HG03432 (cell line): ENCODE measurements around the gene SALL1.

ENCODE experiments used
- ATAC-seq: cut with Tn5 transposase; IDR thresholded peaks from one replicate; pipeline ENCODE4 v1.9.1; 2021; ENCODE audit warnings: mild to moderate bottlenecking, moderate library complexity; ENCODE audit not compliant: unreplicated experiment

Gene SALL1

DNA sequence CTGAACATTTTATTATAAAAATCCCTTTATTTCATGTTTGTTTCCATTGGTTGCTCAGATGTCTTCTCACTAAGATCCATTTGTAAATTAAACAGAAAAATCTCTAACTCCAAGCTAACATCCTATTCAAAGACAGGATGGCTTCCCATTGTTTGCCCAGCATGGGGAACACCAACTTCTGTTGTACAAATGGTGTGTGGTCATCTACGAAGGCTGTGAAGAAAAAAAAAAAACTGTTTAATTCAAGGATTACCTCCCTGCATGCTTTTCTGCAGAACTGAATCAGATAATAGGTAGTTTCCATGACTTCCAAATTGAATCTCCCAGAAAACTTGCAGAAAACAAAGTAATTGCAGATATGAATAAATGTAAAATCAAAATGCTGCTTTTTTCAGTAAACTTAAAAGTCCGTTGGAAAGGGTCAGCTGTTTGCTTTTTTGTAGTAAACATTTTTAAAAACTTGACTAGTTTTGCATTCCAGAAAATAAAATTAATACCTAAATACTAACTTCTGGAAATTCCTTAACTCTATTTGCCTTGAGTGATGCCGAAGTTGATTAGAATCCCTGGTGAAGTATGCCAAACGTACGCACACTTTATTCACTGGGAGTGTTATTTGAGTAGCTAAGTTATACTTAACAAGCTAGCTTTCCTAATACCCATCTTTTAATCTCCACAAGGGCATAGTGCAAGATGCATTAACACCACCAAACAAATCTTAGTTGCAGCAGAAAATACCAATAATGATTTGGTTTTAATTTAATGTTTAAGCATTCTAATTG lies 7.7 kb downstream of the SALL1 start:
- ATAC-seq: no peak

DNA sequence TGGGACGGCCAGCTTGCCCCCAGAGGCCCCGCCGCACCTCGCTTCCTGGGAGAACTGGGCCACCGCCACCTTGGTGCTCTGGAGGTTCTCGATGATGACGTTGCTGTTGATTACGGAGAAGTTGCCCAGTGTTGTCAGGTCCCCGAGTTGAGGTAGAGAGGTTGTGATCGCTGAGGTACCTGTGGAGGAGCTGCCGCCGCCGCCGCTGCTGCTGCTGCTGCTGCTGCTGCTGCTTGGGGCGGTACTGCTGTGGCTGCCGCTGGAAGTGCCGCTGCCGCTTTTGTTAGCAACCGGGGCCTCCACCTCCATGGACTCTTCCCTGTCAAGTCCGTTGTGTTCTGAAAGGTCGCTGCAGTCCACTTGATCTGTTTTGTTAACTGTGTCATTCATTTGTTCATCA lies 9.5 kb downstream of the SALL1 start:
- no peak for ATAC-seq

DNA sequence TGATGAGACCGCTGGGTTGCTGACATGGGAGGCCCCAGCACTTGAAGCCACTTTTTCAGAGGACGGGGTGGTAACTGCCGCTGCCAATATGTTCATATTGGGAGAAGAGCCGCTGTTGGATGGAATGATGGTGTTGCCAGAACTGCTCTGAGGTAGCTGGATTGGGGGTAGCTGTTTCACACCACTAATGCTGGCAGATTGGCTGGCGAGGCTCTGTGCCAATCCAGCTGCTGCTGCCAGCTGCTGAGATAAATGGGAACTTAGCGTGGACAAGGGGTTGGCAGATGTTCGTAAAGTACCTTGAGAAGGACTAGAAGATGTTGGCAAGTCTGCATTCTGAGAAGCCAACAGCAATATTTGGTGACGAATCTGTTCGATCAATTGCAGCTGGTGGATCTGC lies 10.0 kb downstream of the SALL1 start:
- no peak for ATAC-seq

DNA sequence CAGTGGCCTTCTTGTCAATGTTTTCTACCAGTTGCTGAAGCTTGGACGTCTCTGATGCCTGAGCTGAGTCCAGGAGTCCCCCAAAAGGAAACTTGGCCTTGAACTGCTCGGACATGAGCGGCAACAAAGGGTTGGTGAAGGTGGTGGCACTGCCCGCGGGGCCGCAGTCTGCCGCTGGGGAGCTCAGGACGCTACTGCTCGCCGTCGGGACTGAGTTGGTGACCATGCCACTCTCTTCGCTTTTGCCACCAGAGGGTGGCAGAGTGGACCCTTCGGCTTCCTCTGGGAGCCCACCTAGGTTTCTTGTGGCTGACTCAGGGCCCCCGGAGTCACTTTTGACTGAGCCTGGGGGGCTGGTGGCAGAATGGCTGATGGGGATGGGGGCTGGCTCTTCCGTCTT lies 11.0 kb downstream of the SALL1 start:
- no peak for ATAC-seq

DNA sequence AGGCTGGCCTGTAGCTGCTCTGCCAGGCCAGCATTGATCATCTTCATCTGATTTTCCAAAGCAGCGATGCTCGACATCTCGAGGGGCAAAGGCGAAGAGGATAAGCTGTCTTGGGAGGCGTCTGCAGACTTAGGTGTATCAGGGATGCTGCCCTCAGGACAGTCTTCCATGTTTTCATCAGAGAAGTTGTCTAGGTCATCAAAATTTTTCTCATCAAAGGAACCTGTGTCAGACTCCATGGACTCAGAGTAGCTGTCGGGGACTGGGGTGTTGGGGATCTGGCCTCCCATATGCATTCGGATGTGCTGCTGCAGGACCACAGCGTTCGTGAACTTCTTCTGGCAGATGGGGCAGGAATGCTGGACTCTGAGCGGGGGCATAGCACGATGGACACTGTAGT lies 11.5 kb downstream of the SALL1 start:
- no peak for ATAC-seq

DNA sequence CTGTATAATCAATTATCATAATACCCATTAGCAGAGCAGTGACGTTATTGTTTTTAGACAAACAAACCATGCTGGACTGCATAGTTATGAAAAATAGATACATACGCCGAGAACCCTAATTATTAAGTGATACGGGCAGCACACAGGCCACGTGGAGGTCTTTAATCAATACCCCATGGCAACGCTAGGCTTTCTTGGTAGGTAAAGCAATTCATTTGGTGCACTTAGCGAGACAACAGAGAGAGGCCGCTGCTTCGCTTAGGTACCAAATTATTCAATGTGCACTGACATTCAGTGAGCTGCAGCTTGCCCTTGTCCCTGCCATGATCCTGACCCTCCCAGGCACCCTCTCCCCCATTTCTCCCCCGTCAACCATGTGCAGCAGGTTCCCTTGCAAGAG lies 12.9 kb downstream of the SALL1 start:
- no peak for ATAC-seq

DNA sequence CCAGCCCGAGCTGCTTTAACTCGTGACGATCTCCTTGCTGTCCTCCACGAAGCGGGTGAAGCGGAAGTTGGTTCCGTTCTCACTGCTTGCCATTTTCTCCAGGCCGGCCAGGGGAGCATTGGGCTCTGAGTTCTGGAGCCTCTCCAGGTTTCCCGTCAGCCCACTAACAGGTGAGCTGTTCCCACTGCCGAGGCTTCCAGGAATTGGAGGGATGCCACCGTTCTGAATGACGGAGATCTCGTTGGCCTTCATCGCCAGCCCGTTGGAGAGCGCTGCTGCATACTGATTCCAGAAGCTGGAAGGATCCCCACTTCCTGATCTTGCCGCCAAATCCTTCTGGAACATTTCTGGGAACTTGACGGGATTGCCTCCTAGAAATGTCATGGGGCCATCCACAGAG lies 14.0 kb downstream of the SALL1 start:
- no peak for ATAC-seq

DNA sequence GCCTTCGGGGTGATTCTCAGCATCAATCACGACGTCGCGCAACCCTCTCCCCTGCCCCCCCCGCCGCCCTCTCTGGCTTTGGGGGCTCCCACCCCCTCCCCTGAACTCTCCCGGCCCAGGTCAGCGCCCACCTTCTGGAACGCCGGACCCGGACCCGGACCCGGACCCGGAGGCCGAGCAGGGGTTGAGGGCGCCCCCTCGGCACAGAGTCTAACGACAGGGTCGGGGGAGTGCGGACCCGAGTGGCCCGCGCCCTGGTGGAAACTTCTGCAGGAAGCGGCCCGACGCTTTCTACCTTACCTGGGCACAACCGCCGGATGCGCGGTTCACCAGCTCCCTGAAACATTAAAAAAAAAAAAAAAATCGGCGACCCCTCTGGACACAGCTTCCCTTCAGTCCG lies 16.2 kb downstream of the SALL1 start:
- no peak for ATAC-seq

DNA sequence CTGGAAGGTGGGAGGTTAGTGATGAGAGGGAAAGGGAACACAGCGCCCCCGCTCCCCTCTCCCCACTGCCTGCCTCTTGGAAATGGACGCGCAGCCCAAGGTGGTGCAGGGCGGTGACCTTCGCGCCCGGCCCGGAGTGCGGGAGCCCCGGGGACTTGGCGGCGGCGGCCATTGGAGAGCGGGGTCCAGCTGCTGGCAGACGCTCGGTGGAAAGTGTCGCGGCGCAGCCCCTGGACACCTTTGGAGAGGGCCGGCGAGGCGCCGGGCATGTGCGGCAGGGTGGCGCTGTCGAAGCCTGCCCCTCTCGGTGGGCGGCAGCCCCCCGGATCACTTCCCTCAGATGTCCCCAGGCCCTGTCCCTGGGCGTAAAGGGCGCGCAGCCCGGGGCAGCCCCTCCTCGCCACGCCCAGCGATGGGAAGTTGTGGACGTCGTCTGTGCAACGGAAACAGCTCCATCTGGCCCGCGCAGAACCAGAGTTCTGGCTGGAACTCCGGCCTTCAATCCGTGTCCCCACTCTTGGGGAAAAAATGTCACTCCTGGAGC lies 16.7 kb downstream of the SALL1 start:
- ATAC-seq: no peak

DNA sequence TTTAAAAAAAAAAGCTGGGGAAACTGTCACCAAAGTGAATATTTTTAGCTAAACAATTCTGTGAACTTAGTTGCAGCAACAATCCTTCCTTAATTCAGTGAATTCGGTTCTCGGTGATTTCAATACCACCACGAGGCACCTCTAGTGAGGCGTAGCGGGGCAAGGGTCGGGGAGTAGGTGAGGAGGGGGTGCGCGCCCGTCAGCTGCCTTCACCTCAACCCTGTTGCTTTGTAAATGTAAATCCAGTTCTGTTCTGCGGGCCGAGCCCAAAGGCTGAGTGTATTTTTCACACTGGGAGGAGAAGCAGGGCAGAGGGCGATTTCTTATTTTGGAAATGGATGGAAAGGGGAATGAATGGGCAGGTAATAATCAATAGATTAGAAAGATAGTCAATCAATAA lies 17.4 kb downstream of the SALL1 start:
- ATAC-seq: no peak

DNA sequence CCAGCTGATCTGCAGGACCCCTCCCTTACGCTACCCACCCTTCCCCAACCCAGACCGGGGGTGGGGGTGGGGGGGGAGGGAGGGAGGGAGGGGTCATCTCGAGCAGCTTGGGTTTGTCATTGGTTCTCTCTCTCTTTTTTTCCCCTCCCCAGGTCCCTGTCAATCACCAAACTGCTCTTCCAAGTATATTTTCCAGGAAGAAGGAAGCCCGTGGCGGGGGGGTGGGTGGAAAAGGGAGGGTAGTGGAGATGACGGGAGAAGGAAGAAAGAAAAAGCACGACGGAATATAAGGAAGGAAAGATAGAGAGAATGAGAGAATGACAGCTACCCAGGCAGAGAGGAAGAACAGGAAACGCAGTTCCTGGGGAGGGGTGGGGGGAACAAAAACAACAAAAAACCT lies 17.9 kb downstream of the SALL1 start:
- no peak for ATAC-seq

DNA sequence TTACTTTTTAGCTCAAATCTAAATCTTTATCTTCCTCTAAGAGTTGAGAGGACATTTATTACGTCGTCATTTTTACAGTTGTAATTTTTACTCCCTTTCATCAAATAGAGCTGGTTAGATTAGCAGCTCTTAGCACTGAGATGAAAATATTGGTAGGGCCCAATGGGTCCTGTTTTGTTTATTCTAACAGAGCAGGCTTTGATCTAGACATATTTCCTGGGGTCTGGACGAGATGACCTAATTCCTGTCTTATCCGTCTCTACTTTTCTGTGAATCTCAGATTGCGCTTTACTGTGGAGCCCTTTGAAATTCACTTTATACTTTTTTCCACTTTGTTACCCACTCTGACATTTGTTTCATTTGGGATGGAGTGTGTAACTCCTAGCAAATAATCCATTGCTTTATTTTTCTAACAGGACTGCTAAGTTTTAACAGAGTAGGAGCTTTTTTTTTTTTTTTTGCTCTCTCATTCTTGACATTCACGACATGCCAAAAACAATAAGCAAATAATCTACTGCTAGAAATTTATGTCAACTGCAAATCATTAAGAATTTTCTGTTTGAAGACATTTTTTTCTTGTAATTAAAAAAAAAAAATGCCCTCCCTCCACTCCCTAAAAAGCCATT lies 18.5 kb downstream of the SALL1 start:
- ATAC-seq: no peak

DNA sequence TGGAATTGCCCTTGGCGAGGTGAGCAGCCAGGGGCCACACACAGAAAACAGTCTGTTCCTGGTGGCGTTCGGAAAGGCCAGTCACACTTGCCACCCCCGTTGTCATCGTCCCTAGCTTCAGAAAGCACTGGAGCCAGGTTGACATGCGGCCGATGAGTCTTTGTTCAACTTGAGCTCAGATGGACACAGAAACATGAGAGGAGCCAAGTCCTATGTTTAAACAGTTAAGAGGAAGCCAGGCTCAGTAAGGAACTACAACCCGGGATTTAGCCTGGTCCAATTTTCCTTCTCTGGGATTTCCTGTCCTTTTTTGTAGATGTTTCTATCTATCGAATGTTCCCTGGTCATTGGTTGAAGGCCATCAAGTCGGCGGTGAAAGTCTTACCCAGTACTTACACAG lies 19.5 kb downstream of the SALL1 start:
- ATAC-seq: no peak

DNA sequence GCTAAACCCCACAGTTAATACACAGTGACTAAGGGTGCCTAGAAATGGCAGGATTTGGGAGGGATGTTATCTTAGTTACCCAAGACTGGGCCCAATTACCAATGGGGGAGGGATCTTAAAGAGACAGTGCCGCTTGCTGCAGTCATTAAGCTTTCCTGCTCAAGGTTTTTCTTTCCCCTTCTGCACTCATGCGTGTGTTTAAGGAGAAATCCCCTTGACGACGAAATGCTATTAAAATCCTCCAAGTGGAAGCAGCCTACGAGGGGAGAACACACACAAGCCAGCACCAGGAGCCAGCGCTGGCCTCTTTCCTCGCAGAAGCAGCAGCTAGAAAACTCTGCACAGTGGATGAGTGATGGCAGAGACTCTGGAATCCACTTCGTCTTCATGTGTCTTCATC lies 22.0 kb downstream of the SALL1 start:
- ATAC-seq: no peak

DNA sequence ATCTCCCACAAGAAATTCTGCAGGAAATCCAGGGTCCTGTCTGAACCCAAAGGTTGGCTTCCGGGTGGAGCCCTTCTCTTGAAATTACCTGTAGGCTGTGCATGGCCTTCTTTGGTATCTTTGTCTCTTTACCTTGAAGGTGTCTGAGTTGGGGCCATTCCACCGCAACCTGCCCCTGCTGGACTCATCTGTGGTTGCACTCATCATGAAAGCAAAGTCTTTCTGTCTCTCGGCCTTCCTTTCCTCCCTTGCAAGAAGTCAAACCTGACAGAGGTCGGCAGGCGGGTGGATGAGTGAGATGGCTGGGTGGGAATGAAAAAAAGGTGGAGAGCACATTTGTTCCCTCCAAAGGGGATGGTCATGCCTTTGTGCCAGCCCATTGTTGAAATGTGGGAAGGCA lies 25.1 kb downstream of the SALL1 start:
- ATAC-seq: no peak

DNA sequence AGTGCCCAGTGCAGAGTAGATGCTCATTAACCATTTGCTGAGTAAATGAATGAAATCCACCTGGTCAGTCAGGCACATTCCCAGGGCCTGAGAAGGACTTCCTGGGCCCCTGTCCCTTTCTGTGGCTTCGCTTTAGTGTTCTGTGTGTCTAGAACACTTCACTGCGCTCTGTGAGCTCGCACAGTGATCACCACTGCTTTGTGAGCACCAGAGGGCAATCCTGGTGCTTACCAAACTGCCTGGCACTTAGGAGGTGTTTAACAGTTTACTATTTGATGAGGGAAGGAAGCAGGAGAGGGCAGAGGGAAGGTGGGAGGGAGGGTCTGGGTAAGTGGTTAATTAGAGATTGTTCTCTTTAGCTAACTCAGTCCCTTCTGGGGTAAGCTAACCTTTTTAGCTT lies 26.2 kb downstream of the SALL1 start:
- ATAC-seq: no peak

DNA sequence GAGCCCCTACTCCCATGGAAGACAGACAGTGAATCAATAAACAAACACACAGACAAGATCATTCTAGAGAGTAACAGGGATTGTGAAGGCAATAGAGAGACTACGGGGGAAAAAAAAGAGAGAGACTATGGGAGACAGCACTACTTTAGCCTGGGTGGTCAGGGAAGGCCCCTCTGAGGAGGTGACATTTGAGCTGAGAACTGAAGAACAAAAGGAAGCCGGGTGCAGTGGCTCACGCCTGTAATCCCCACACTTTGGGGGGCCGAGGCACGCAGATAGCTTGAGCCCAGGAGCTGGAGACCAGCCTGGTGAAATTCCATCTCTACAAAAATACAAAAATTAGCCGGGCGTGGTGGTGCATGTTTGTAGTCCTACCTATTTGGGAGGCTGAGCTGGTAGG lies 29.2 kb downstream of the SALL1 start:
- ATAC-seq: no peak

DNA sequence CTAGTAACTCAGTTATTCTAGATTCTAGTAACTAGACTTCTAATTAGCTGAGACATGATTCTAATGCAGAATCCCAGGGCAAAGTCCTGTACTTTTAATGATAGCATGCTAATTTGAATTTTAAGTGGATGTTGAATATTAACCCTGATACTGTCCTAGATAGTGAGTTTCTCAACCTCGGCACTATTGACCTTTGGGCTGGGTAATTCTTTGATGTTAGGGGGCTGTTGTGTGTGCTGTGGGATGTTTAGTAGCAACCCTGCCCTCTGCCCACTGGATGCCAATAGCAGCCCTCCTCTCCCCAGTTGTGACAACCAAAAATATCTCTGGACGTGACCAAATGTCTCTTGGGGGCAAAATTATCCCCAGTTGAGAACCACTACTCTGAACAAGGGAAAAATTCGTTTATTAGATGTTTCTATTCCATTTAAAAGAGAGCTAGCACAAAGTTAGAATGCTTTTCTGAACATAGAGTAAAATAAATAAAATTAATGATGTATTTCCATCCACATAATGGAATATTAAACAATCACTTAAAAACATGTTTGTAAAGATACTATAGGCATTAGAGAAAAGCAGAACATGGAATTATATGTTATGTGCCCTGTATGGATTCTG lies 30.2 kb downstream of the SALL1 start:
- ATAC-seq: no peak

DNA sequence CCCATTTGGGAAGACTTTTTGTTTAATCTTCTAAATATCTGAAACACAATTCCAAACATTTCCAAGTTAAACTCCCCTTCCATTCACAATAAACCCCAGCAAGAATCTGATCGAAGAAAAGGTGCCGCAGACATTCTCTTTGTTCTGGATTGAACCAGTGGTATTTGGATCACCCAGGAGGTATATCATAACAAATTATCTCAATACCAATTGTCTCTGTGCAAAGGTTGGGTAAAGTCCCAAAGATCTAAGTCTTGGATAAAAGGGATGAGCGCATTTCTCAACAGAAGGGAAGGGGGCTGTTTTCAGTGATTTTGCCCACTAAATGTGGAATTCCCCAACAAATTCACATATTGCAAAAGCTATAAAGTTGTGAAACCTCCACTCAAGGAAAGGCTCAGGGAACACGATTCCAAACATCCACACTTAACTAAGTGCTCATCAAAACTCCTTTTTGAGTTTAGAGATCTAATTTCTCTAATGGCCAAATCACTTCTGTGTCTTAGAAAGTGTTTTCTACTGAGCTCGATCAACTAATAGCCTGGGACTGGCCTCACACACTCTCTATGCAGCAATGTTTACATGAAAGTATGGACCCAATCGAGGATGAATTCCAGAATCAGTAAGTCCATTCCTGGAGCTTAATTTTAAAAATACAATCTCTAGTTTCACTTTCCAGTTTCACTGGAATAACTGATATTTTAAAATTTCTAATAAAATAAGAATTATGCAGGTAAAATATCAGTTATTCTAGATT lies 30.9 kb downstream of the SALL1 start:
- ATAC-seq: no peak

DNA sequence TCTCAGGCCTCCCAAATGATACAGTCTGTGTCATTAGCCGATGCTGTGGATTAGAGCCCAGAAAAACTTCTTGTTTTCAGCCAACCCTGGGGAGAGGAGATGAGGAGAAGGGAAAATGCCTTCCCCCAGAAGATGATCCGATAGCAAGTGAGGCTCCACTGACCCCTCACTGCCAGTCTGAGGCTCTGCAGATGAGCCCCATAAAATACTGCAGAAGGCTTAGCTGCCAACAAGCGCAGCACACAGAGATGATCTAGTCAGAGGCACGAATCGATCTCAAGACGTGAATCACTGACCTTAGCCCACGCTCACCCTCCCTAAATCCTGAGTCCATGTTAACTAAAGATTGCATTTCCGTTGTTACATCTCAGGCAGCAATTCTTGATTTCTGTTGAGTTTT lies 31.5 kb downstream of the SALL1 start:
- ATAC-seq: no peak

DNA sequence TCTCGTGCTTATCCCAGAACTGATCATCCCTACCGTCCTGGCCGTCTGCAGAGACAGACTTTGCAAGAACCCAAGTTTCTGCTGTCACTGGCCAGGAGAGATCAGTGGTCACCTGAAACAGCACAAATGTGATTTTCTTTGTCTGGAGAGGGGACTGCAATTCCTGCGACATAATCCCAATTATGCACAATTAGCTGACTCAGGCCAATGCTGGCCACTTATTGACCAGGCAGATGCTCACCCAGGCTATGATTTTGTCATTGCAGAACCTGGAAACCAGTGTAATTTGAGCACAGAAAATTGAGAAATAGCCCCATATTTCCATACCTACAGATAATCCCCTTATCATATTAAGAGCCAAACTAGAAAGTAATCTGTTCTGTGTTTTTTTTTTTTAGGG lies 34.7 kb downstream of the SALL1 start:
- ATAC-seq: no peak
